ENCODE results near the gene PPP1R13B.

GRCh38 chr14:103848175-103849077, 1.1 kb upstream of the PPP1R13B start:
- no peak for TF ChIP-seq EZH2 (IDR thresholded peaks at IDR 0.05)
- TF ChIP-seq POLR2AphosphoS5 (IDR thresholded peaks at IDR 0.05; ENCODE audit: borderline replicate concordance, low read depth, low read length) = no peak
- TF ChIP-seq FOXP2 (optimal IDR thresholded peaks at IDR 0.05; ENCODE audit: control extremely low read depth, extremely low read length, insufficient read depth) = no peak

All from SK-N-MC (cell line).